Raji (cell line): ENCODE measurements around the gene DAP.

Experiments used
- POLR2A ChIP-seq: IDR thresholded peaks from 2 replicates; pipeline ENCODE4 v1.6.1; 2011; ENCODE audit warnings: low read depth, low read length, control low read depth; ENCODE audit not compliant: insufficient read depth

DAP gene

GRCh38 chr5:10653751-10654400 is 107.2 kb downstream of the DAP start:
- no peak for TF ChIP-seq POLR2A

- no peak for TF ChIP-seq POLR2A
These were observed 108.0 kb downstream of the DAP start for GRCh38 chr5:10653043-10653442.

DNA sequence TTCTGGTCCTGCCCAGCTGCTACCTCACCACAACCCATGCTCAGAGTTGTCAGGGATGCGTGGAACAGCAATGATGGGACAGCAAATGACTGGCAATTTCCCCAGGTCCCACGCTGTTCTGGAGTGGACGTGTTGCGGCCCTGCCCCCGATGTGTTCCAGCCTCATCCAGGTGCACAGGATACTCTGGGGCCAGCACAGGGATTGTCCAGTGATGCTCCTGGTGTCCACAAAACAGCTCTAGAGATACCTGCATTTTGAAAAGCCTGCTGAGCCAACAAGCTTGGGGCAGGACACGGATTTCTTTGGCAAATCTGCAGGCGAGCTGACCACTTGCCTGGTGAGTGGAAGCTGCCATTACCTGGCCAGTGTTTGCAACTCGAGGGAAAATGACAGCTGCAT is 108.4 kb downstream of the DAP start:
- TF ChIP-seq POLR2A, result no peak

DNA sequence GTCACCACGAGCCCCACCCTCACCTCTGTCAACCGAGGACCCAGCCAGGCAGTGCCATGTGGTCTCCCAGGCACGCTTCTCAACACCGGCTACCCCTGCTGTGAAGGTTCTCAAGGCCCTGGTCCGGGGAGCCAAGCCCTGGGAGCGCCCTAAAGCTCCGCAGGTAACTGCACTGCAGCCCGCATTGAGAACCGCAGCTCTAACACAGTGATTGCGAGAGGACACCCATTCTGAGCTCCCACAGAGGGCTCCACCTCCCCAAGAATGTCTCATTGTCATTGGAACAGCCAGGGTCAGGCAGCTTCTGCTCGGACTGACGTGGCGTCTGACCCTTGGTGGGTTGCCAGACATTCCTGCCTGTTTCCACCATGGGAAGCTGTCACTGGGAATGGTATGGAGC is 108.9 kb downstream of the DAP start:
- no peak for TF ChIP-seq POLR2A

DNA sequence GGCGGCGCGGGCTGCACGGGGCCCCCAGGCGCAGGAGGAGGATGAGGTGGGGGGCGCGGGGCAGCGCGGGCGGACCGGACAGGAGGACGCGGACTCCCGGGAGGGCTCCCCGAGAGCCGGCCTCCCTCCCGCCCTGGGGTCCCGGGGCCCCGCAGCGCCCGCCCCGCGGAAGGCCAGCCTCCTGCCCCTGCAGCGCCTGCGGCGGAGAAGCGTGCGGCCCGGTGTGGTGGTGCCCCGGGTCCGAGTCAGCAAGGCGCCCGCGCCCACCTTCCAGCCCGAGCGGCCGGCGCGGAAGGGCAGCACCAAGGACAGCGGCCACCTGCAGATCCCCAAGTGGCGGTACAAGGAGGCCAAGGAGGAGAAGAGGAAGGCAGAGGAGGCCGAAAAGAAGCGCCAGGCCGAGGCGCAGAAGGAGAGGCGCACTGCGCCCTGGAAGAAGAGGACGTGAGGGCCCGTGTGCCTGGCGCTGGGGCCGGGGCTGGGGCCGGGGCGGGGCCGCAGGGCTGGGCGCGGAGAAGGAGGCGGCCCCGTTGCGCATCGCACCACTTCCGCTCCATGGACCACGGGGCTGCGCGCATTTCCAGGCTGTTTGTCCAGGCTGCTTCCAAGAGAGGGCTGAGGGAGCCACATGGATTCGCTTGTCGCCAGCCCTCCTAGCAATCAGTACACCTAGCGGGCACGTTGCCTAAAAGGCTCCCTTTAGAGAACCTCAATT is 111.2 kb downstream of the DAP start:
- TF ChIP-seq POLR2A, result no peak

DNA sequence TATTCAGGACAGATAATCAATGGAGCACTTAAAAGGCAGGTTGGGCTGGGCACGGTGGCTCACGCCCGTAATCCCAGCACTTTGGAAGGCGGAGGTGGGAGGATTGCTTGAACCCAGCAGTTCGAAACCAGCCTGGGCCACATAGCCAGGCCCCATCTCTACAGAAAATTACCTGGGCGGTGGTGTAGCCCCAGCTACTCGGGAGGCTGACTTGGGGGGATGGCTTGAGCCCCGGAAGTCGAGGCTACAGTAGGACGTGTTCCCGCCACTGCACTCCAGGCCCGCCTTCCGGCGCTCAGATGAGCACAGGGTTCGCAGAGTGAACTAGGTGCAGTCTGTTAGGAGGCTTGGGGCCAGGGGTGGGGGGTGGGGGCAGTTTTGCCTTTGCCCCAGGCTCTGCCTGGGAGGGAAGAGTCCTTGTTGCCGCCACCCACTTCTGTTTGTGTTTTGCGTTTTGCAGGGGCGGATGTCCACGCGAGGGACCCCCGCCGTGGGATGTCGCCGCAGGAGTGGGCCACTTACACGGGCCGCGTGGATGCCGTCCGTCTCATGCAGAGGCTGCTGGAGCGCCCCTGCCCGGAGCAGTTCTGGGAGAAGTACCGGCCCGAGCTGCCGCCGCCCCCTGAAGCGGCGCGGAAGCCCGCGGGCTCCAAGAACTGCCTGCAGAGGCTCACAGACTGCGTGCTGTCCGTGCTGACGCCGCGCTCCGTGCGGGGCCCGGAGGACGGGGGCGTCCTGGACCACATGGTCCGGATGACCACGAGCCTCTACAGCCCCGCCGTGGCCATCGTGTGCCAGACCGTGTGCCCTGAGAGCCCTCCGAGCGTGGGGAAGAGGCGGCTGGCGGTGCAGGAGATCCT is 112.0 kb downstream of the DAP start:
- no peak for TF ChIP-seq POLR2A

GRCh38 chr5:10647640-10648039 is 113.4 kb downstream of the DAP start:
- TF ChIP-seq POLR2A, result no peak

DNA sequence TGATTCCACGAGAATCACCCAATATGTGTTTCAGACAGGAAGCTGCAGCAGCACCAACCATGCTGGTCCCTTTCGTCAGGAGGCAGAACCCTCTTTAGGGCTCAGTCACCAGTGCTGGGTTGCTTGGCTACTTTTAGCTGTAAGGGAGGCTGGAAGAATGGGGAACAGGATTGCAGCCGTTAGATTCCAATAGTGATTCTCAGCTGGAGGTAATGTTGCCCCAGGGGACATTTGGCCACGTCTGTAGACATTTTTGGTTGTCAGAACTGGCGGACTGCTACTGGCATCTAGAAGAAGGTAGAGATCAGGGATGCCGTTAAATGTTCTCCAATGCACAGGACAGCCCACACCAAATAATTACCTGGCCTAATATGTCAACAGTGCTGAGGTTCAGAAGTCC is 115.4 kb downstream of the DAP start:
- no peak for TF ChIP-seq POLR2A

GRCh38 chr5:10645146-10645545 is 115.9 kb downstream of the DAP start:
- TF ChIP-seq POLR2A, result no peak

DNA sequence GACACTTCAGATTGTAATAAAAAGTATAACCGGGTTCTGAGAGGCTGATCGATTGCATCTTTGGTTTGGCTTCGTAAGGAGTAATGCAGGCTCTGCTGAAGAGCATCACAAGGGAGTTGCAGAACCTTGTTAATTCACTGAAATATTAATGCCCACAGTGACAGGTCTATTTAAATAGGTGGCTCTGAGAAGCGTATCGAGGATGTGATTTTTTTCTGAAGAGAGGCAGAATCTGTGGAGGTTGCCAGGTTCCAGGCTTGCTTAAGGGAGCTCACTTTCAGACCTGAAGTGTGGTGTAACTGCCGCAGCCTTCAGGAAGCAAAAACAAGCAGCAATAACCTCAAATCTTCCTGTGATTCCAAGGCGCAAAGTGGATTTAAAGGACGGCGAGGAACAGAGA is 116.8 kb downstream of the DAP start:
- TF ChIP-seq POLR2A, result no peak

DNA sequence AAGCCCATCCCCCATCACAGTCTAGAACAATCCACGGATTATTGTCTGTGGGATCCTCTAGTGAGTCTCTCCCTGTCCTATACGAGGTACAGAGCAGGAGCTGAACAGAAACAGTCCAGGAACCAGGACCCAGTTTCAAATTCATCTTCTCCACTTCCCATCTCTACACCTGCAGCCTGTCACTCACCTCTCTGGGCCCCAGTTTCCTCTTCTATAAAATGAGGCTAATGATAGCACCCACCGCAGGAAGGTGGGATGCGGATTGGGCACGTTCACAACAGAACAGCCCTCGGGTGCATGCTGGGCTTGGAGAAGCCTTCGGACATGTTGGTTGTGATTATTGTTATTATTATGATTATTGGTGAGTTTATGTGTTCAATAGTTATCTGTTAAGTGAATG is 118.7 kb downstream of the DAP start:
- TF ChIP-seq POLR2A, result no peak

DNA sequence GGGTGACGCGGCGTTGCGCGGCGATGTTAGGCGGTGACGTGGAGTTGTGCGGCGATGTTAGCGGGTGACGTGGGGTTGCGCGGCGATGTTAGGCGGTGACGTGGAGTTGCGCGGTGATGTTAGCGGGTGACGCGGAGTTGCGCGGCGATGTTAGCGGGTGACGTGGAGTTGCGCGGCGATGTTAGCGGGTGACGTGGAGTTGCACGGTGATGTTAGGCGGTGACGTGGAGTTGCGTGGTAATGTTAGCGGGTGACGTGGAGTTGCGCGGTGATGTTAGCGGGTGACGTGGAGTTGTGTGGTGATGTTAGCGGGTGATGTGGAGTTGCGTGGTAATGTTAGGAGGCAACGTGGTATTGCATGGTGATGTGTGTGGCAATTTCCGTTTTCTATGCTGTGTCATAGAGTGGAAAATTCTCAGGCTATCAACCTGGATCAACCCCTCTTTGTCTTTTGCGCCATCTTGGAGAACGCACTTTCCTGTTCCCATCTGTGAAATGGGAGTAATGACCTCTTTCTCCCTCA is 121.1 kb downstream of the DAP start:
- TF ChIP-seq POLR2A, result no peak

GRCh38 chr5:10637944-10638343 is 123.1 kb downstream of the DAP start:
- TF ChIP-seq POLR2A, result no peak

DNA sequence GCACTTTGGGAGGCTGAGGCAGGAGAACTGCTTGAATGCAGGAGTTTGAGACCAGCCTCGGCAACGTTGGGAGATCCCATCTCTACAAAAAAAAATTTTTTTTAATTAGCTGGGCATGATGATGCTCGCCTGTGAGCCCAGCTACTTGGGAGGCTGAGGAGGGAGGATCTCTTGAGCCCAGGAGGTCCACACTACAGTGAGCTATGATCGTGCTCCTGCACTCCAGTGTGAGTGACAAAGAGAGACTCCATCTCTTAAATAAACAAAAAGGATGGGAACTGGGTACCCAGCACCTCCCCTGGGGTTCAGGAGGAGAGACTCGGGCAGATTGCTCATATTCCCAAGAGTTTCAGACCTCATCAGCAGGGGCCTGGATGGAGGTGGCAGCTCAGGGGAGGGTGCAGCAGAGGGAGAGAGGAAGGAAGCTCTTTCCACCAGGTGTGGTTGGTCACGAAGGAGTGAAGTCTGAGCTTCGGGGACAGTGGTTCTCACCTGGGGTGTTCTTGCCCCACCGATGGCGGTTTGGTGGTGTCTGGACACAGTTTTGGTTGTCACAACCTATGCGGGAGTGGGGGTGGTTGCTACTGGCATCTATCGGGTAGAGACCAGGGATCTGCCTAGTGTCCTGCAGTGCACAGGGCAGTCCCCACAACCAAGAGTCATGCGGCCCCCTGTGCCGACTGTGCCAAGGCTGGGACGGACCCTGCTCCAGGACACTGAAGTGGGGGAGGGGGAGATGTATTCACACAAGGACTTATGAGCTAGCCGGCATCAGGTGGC is 124.5 kb downstream of the DAP start:
- TF ChIP-seq POLR2A, result no peak

- no peak for TF ChIP-seq POLR2A
These were observed 125.1 kb downstream of the DAP start for GRCh38 chr5:10635867-10636350.
